ENCODE results near the gene FZD7. TPM values are rescaled to one million over a fixed set of nuclear protein-coding genes. Genes with fewer than 3 reads are reported as not detected.
A peak's percentile ranks its signal among the peaks of the same experiment; 100 is the strongest.

FZD7 gene
- total RNA-seq, 1 donor from 2014 or later, result 91.0 TPM

- no peaks in the 10 kb centered on the region for H3K36me3 Mint-ChIP-seq (ENCODE audit: low read depth)
- no peaks in the 10 kb centered on the region for H3K27me3 Mint-ChIP-seq (ENCODE audit: low read depth)
- H3K27ac Mint-ChIP-seq (ENCODE audit: unreplicated experiment), result peak overlapping the region; percentile 68
- TF ChIP-seq, protein P1, sequence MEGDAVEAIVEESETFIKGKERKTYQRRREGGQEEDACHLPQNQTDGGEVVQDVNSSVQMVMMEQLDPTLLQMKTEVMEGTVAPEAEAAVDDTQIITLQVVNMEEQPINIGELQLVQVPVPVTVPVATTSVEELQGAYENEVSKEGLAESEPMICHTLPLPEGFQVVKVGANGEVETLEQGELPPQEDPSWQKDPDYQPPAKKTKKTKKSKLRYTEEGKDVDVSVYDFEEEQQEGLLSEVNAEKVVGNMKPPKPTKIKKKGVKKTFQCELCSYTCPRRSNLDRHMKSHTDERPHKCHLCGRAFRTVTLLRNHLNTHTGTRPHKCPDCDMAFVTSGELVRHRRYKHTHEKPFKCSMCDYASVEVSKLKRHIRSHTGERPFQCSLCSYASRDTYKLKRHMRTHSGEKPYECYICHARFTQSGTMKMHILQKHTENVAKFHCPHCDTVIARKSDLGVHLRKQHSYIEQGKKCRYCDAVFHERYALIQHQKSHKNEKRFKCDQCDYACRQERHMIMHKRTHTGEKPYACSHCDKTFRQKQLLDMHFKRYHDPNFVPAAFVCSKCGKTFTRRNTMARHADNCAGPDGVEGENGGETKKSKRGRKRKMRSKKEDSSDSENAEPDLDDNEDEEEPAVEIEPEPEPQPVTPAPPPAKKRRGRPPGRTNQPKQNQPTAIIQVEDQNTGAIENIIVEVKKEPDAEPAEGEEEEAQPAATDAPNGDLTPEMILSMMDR (conservative IDR thresholded peaks at IDR 0.05), result no peak
- no peak for DNase-seq (ENCODE audit: low read depth, low spot score)
- no peaks in the 10 kb centered on the region for H3K9me3 Mint-ChIP-seq
- H3K4me3 Mint-ChIP-seq, result no peak overlapping the region
- H3K4me1 Mint-ChIP-seq, result peaks cover 44% of the 10 kb centered on the region
Observed at GRCh38 chr2:201996679-201997314, 36.9 kb upstream of the FZD7 start.

GRCh38 chr2:201999279-201999678 is 34.4 kb upstream of the FZD7 start:
- DNase-seq (ENCODE audit: low read depth, low spot score), result no peak
- Mint-ChIP-seq H3K27me3 (ENCODE audit: low read depth) (no peaks in the 10 kb centered on the region), H3K4me1 (peaks cover 36% of the 10 kb centered on the region), H3K4me3 (peak overlapping the region; percentile 38), H3K36me3 (ENCODE audit: low read depth) (no peaks in the 10 kb centered on the region), H3K27ac (ENCODE audit: unreplicated experiment) (peak overlapping the region; percentile 32), H3K9me3 (no peaks in the 10 kb centered on the region)
- TF ChIP-seq, protein P1 (conservative IDR thresholded peaks at IDR 0.05), result no peak

- Mint-ChIP-seq H3K4me3 (no peak overlapping the region), H3K27ac (ENCODE audit: unreplicated experiment) (no peak overlapping the region), H3K27me3 (ENCODE audit: low read depth) (no peaks in the 10 kb centered on the region), H3K4me1 (peaks cover 34% of the 10 kb centered on the region), H3K9me3 (no peaks in the 10 kb centered on the region), H3K36me3 (ENCODE audit: low read depth) (no peaks in the 10 kb centered on the region)
- TF ChIP-seq, protein P1 (conservative IDR thresholded peaks at IDR 0.05), result no peak
- no peak for DNase-seq (ENCODE audit: low read depth, low spot score)
Observed at GRCh38 chr2:202001826-202002225, 31.8 kb upstream of the FZD7 start.

DNA sequence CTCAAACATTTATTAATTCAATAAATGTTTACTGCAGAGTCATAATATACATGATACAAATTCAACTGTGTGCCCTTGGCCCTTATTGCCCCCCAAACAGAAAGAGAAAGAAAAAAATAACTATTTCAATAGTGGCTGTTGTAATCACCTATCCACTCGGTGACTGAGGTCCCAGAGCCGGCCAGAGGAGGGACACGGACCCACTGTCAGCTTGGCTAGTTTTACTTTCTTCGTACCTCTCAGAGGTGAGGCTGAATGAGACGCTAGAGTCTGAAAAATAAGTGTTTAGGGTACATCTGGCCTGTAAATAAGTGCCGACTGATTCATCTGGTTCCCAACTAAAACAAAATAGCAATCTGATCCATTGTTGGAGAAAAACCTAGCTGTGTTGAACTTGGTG is 31.3 kb upstream of the FZD7 start:
- H3K4me1 Mint-ChIP-seq, result peaks cover 31% of the 10 kb centered on the region
- DNase-seq (ENCODE audit: low read depth, low spot score), result no peak
- no peak overlapping the region for H3K27ac Mint-ChIP-seq (ENCODE audit: unreplicated experiment)
- no peaks in the 10 kb centered on the region for H3K27me3 Mint-ChIP-seq (ENCODE audit: low read depth)
- H3K9me3 Mint-ChIP-seq, result no peaks in the 10 kb centered on the region
- H3K4me3 Mint-ChIP-seq, result no peak overlapping the region
- no peaks in the 10 kb centered on the region for H3K36me3 Mint-ChIP-seq (ENCODE audit: low read depth)
- TF ChIP-seq, protein P1 (conservative IDR thresholded peaks at IDR 0.05), result peak; percentile 26

- DNase-seq (ENCODE audit: low read depth, low spot score), result no peak
- Mint-ChIP-seq H3K9me3 (no peaks in the 10 kb centered on the region), H3K27ac (ENCODE audit: unreplicated experiment) (no peak overlapping the region), H3K36me3 (ENCODE audit: low read depth) (no peaks in the 10 kb centered on the region), H3K4me3 (no peak overlapping the region), H3K27me3 (ENCODE audit: low read depth) (no peaks in the 10 kb centered on the region), H3K4me1 (peaks cover 41% of the 10 kb centered on the region)
- TF ChIP-seq, protein P1 (conservative IDR thresholded peaks at IDR 0.05), result no peak
Observed at GRCh38 chr2:202005272-202005887, 28.3 kb upstream of the FZD7 start.

All from neural crest cell (in vitro differentiated cells).